ENCODE results near the gene ARGFX.

- TF ChIP-seq CTCF (optimal IDR thresholded peaks at IDR 0.05 in 1 of 3, IDR thresholded peaks at IDR 0.05 in 1 of 3, conservative IDR thresholded peaks at IDR 0.05 in 1 of 3; ENCODE audit: extremely low read depth in 1 of 3, insufficient read depth in 2 of 3, low read length in 3 of 3) (no peak), EZH2 (IDR thresholded peaks at IDR 0.05; ENCODE audit: low read length) (no peak)
Measured at GRCh38 chr3:121581691-121582090, 13.9 kb downstream of the ARGFX start.

Measured in keratinocyte (primary cell).